ENCODE measurements around the gene ESRRA. TPM values are rescaled to one million over a fixed set of nuclear protein-coding genes. Genes with fewer than 3 reads are reported as not detected.

ESRRA gene
- total and polyA plus RNA-seq, 9 of the 15 experiments (the other 6 are each of a cell fraction or from before 2014, with no cell fraction given) = 0.27 to 89.7 (median 23.7) TPM

GRCh38 chr11:64304316-64305072 is 830 bp upstream of the ESRRA start (continued):
- TF ChIP-seq CBX1 (IDR thresholded peaks at IDR 0.05; ENCODE audit: low read depth) = peak; percentile 44; the same call in 1 of the 2 replicates
- no peak for TF ChIP-seq ZNF699 (CRISPR knock-in tag; IDR thresholded peaks at IDR 0.05; ENCODE audit: insufficient replicate concordance)
- TF ChIP-seq MAFF (IDR thresholded peaks at IDR 0.05; ENCODE audit: low read length) = no peak
- no peak for TF ChIP-seq MYBL2 (IDR thresholded peaks at IDR 0.05; ENCODE audit: low read depth)
- no peak for TF ChIP-seq MYBL2 (CRISPR knock-in tag; IDR thresholded peaks at IDR 0.05; ENCODE audit: borderline replicate concordance)
- no peak for TF ChIP-seq BRCA1 (IDR thresholded peaks at IDR 0.05)
- no peak for TF ChIP-seq BRCA1 (CRISPR knock-in tag; IDR thresholded peaks at IDR 0.05)
- TF ChIP-seq ATF6 (CRISPR knock-in tag; IDR thresholded peaks at IDR 0.05) = no peak
- peak; percentile 80 for TF ChIP-seq ZNF511 (CRISPR knock-in tag; IDR thresholded peaks at IDR 0.05)
- no peak for TF ChIP-seq RHOXF2B (CRISPR knock-in tag; conservative IDR thresholded peaks at IDR 0.05)
- no peak for TF ChIP-seq ATF4 (CRISPR knock-in tag; IDR thresholded peaks at IDR 0.05)
- no peak for TF ChIP-seq PHF20 (IDR thresholded peaks at IDR 0.05; ENCODE audit: partially characterized antibody)
- peak in 1 of 3 experiments; percentile 51; a peak in 1 of 6 replicates for TF ChIP-seq ZBTB11 (CRISPR knock-in tag; IDR thresholded peaks at IDR 0.05)
- TF ChIP-seq ARHGAP35 (IDR thresholded peaks at IDR 0.05; ENCODE audit: partially characterized antibody) = no peak
- TF ChIP-seq SMAD1 (IDR thresholded peaks at IDR 0.05; ENCODE audit: low read depth, low read length, partially characterized antibody) = peak; percentile 6
- no peak for TF ChIP-seq RBM34 (IDR thresholded peaks at IDR 0.05; ENCODE audit: borderline replicate concordance, insufficient read depth, low read length)
- TF ChIP-seq, protein P1, sequence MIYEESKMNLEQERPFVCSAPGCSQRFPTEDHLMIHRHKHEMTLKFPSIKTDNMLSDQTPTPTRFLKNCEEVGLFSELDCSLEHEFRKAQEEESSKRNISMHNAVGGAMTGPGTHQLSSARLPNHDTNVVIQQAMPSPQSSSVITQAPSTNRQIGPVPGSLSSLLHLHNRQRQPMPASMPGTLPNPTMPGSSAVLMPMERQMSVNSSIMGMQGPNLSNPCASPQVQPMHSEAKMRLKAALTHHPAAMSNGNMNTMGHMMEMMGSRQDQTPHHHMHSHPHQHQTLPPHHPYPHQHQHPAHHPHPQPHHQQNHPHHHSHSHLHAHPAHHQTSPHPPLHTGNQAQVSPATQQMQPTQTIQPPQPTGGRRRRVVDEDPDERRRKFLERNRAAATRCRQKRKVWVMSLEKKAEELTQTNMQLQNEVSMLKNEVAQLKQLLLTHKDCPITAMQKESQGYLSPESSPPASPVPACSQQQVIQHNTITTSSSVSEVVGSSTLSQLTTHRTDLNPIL (CRISPR knock-in tag; IDR thresholded peaks at IDR 0.05) = no peak
- TF ChIP-seq POLR2AphosphoS2 (IDR thresholded peaks at IDR 0.05; ENCODE audit: low read length) = peak; percentile 55; the same call in 1 of the 2 replicates
- TF ChIP-seq ZNF175 (CRISPR knock-in tag; IDR thresholded peaks at IDR 0.05; ENCODE audit: low read depth) = no peak
